Adrenal gland (tissue), 12 donors: Measurements from ENCODE around the gene PRDX5. TPM values are rescaled to one million over a fixed set of nuclear protein-coding genes. Genes with fewer than 3 reads are reported as not detected.

Experiments used
- DNase-seq, 7 donors: peaks; one replicate each; pipeline ENCODE4 v3.0.0-alpha.2; 2019 to 2020
- H3K27ac ChIP-seq, 5 donors: fragments of 200-600 bp; sonication (generic) in 4 of 5; 1 replicate in 3 of 5; 2 replicates in 2 of 5; pipeline versions ENCODE4 v1.5.1 to v1.8.0; 2016 to 2020; ENCODE audit warnings: mild to moderate bottlenecking in 1 of 5
- H3K27me3 ChIP-seq: fragments of 200-600 bp; 2 replicates; pipeline ENCODE4 v1.8.0; 2021
- H3K36me3 ChIP-seq, 2 donors: fragments of 200-600 bp; replicated peaks in 1 of 2; 1 replicate in 1 of 2; 2 replicates in 1 of 2; pipeline versions ENCODE4 v1.5.1 to v1.8.0; 2018 to 2022
- H3K4me1 ChIP-seq, 2 donors: fragments of 200-600 bp; replicated peaks in 1 of 2; 1 replicate in 1 of 2; 2 replicates in 1 of 2; pipeline versions ENCODE4 v1.5.1 to v1.8.0; 2018 to 2021
- H3K4me3 ChIP-seq, 4 donors: fragments of 200-600 bp; sonication (generic) in 3 of 4; one replicate each; pipeline ENCODE4 v1.5.1; 2016 to 2018
- H3K9me3 ChIP-seq, 3 donors: fragments of 200-600 bp; sonication (generic) in 1 of 3; replicated peaks in 1 of 3; 1 replicate in 2 of 3; 2 replicates in 1 of 3; pipeline versions ENCODE4 v1.5.1 to v1.8.0; 2016 to 2021
- CTCF ChIP-seq, 6 experiments: fragments of 450-650 bp in 4 of 6; fragments of 200-600 bp in 2 of 6; sonication (generic) in 1 of 6; IDR thresholded peaks; 1 replicate in 5 of 6; 2 replicates in 1 of 6; pipeline versions ENCODE4 v1.5.1 to v1.8.0; 2016 to 2021; ENCODE audit warnings: antibody characterized with exemption in 6 of 6, mild to moderate bottlenecking in 2 of 6, moderate library complexity in 1 of 6
- POLR2A ChIP-seq, 2 donors: fragments of 450-650 bp; IDR thresholded peaks; one replicate each; pipeline ENCODE4 v1.6.1; 2017; ENCODE audit warnings: antibody characterized with exemption in 2 of 2, mild to moderate bottlenecking in 2 of 2, moderate library complexity in 1 of 2
- WGBS, 4 donors: extraction: QIAGEN DNeasy Blood & Tissue Kit in 2 of 4; methylation state at CpG; one replicate each; pipeline versions ENCODE4 v1.1.5 to v1.1.7; 2013 to 2017; 5-methylcytosine and 5-hydroxymethylcytosine counted together
- intact Hi-C, 2 donors: fragments of 100-400 bp; cut with DNase I; formaldehyde crosslinking; loops; one replicate each; pipeline versions ENCODE4 v1.14.1 to v1.15.0; 2022 to 2023
- polyA plus RNA-seq, 3 donors: library from polyadenylated mRNA; stranded (reverse); fragments of 200-250 nt in 2 of 3; fragments of 350-450 nt in 1 of 3; fragmentation: Illumina TruSeq in 1 of 3; extraction: RNeasy Lipid Tissue Mini Kit (QIAGEN cat#74804) in 1 of 3; gene quantifications; one replicate each; pipeline ENCODE4 v1.2.3, GENCODE V29; 2013 to 2014
- total RNA-seq, 9 donors: library from RNA; depleted of rRNA in 4 of 9; stranded (reverse); fragments of >200 nt in 4 of 9; fragments of 120-200 nt in 1 of 9; fragmentation: NEBNext Ultra II Directional in 1 of 9; extraction: Animal tissue kit (Norgen Biotek cat#: 25700) in 1 of 9; gene quantifications; one replicate each; pipeline versions ENCODE4 v1.1.0 to v1.2.4, GENCODE V29; 2013 to 2023
- donor health status: healthy with polysubstance abuse.
- donor health status: Bipolar disorder and iron deficiency.
- donor health status: DM: yes; HTN: yes; CAD: no.
- donor health status: DM: no; HTN: no; CAD: no.
- donor health status: DM: no; HTN: no; CAD: no.
- donor health status: DM: yes; HTN: yes; CAD: no.

The PRDX5 gene
- total and polyA plus RNA-seq, 12 donors = 324 to 843 (median 478) TPM

- intact Hi-C loops = no loop called here
- Histone ChIP-seq H3K4me1 (peaks cover 0 to 11% of the 10 kb centered on the region in 2 donors), H3K36me3 (peaks cover 0 to 81% of the 10 kb centered on the region in 2 donors), H3K4me3 (no peak overlapping the region), H3K27ac (no peak overlapping the region), H3K9me3 (no peaks in the 10 kb centered on the region), H3K27me3 (no peaks in the 10 kb centered on the region)
- no peak for TF ChIP-seq CTCF (IDR thresholded peaks at IDR 0.05)
- TF ChIP-seq POLR2A (IDR thresholded peaks at IDR 0.05) = no peak
- DNase-seq = no peak
- WGBS, 4 donors = 87 to 92% (median 90%) methylated on average over 6 of the region's 6 CpGs
Measured at GRCh38 chr11:64364435-64364834, 46.5 kb downstream of the PRDX5 start.

DNA sequence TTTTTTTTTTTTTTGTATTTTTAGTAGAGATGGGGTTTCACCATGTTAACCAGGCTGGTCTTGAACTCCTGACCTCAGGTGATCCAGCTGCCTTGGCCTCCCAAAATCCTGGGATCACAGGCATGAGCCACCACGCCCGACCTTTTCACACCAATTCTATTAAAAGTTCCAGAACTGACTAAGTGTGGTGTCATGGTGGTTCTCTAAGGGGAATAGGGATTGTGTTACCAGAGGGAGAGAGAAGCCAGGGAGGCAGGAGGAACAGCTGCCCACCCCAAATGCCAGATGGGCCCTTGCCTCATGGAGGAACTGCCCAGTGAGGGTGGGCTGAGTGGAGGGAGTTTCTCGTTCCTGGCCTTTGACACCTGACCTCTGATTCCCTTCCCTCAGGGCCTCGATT, 47.0 kb downstream of the PRDX5 start:
- intact Hi-C loops = no loop called here
- H3K4me3 ChIP-seq = no peak overlapping the region
- 74 to 94% (median 89%) methylated on average over 3 to 4 of the region's 4 CpGs for WGBS, 4 donors
- no peak overlapping the region for H3K27ac ChIP-seq
- H3K9me3 ChIP-seq = no peaks in the 10 kb centered on the region
- TF ChIP-seq POLR2A (IDR thresholded peaks at IDR 0.05) = no peak
- TF ChIP-seq CTCF (IDR thresholded peaks at IDR 0.05) = no peak
- peaks cover 0 to 85% of the 10 kb centered on the region in 2 donors for H3K36me3 ChIP-seq
- DNase-seq = no peak
- H3K27me3 ChIP-seq = no peaks in the 10 kb centered on the region
- H3K4me1 ChIP-seq = peaks cover 0 to 6% of the 10 kb centered on the region in 2 donors

GRCh38 chr11:64366751-64367150, 48.8 kb downstream of the PRDX5 start:
- H3K36me3 ChIP-seq = peaks cover 0 to 84% of the 10 kb centered on the region in 2 donors
- no peaks in the 10 kb centered on the region for H3K27me3 ChIP-seq
- no peak overlapping the region for H3K27ac ChIP-seq
- H3K9me3 ChIP-seq = no peaks in the 10 kb centered on the region
- H3K4me3 ChIP-seq = no peak overlapping the region
- no peaks in the 10 kb centered on the region for H3K4me1 ChIP-seq
- intact Hi-C loops = no loop called here
- TF ChIP-seq CTCF (IDR thresholded peaks at IDR 0.05) (no peak), POLR2A (IDR thresholded peaks at IDR 0.05) (no peak)
- no peak for DNase-seq
- 78 to 95% (median 92%) methylated on average over 1 of the region's 1 CpG for WGBS, 4 donors

DNA sequence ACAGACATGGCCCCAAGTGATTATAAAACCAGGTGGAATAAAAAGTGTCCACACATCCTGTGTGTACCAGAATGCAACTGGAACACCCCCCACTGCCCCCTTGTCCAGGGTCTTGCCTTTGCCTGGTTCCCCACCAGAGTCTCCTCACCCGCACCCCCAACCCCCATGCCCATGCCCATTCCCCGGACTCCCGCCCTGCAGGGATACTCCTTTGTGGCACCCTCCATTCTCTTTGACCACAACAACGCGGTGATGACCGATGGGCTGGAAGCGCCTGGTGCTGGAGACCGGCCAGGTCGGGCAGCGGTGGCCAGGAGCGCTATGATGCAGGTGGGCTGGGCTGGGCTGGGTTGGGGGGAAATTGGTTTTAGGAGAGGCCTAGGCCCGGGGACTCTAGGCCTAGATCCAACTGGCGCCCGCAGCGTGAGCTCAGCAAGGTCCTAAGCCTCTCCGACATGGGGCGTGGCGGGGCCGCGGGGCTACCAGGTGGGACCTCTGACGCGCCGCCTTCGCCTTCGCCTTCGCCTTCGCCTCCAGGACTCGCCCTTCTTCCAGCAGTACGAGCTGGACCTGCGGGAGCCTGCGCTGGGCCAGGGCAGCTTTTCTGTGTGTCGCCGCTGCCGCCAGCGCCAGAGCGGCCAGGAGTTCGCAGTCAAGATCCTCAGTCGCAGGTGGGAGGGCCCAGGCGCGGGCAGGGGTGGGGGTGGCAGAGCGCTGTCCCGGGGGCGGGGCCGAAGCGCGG, 50.2 kb downstream of the PRDX5 start:
- H3K36me3 ChIP-seq = peaks cover 0 to 71% of the 10 kb centered on the region in 2 donors
- WGBS, 4 donors = 81 to 92% (median 89%) methylated on average over 5 to 46 of the region's 46 CpGs
- no peak overlapping the region for H3K27ac ChIP-seq
- intact Hi-C loops = no loop called here
- no peaks in the 10 kb centered on the region for H3K4me1 ChIP-seq
- H3K4me3 ChIP-seq = no peak overlapping the region
- TF ChIP-seq CTCF (IDR thresholded peaks at IDR 0.05) (no peak), POLR2A (IDR thresholded peaks at IDR 0.05) (no peak)
- H3K27me3 ChIP-seq = no peaks in the 10 kb centered on the region
- DNase-seq = no peak
- no peaks in the 10 kb centered on the region for H3K9me3 ChIP-seq
